ENCODE measurements around the gene GMNN. TPM values are rescaled to one million over a fixed set of nuclear protein-coding genes. Genes with fewer than 3 reads are reported as not detected.

GMNN gene
- polyA plus RNA-seq, 3 donors = 2.6 to 5.2 (median 2.9) TPM

DNA sequence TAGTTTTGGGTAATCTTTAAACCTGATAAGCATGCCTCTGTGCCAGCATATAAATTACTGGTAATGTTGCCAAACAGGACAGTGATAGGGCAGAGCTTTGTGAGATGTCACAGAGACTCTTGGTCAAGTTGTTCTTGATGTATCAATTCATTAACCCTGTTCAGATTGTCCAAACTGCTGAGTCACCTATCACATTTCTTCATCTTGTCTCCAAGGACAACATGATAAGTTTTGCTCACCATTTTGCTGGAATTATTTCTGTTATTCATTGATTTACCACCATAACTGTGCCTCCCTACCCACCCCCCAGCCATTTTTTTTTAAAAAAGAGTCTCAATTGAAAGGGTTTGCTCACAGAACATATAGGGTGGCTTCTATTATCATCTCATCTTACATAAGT lies 19.5 kb upstream of the GMNN start:
- Histone ChIP-seq H4K20me1 (ENCODE audit: insufficient read depth, low read length) (no peaks in the 10 kb centered on the region), H2AFZ (ENCODE audit: insufficient read depth, low read depth, low read length, poor library complexity, severe bottlenecking) (no peak overlapping the region), H3K9ac (ENCODE audit: insufficient read depth, low read length, poor library complexity, severe bottlenecking) (no peak overlapping the region), H3K27me3 (ENCODE audit: control insufficient read depth in 2 of 2, insufficient read depth in 2 of 2, low read length in 2 of 2) (no peaks in the 10 kb centered on the region), H3K4me1 (ENCODE audit: control insufficient read depth in 1 of 2, insufficient read depth in 2 of 2, low read length in 2 of 2) (peaks cover 15 to 20% of the 10 kb centered on the region in 2 donors), H3K27ac (ENCODE audit: low read depth in 1 of 2, low read length in 2 of 2) (no peak overlapping the region), H3K4me3 (replicated peaks in 1 of 3; ENCODE audit: low read depth in 2 of 3, low read length in 3 of 3) (no peak overlapping the region), H3K9me3 (replicated peaks in 1 of 2; ENCODE audit: control insufficient read depth in 1 of 2, insufficient read depth in 1 of 2, low read length in 2 of 2) (peaks cover 7% of the 10 kb centered on the region in 2 donors), H3K4me2 (replicated peaks; ENCODE audit: extremely low read depth, low read length, poor library complexity, severe bottlenecking) (no peak overlapping the region), H3K79me2 (ENCODE audit: insufficient read depth, low read length) (no peaks in the 10 kb centered on the region), H3K36me3 (replicated peaks in 1 of 2; ENCODE audit: control insufficient read depth in 1 of 2, insufficient read depth in 2 of 2, low read length in 2 of 2) (no peaks in the 10 kb centered on the region)
- Mint-ChIP-seq H3K27me3 (ENCODE audit: low read depth in 3 of 3) (peaks cover 0 to 2% (median 2%) of the 10 kb centered on the region in 3 donors), H3K4me1 (peaks cover 26% of the 10 kb centered on the region), H3K27ac (no peak overlapping the region), H3K4me3 (no peak overlapping the region), H3K9me3 (peaks cover 12 to 17% (median 15%) of the 10 kb centered on the region in 7 donors), H3K36me3 (peaks cover 11 to 13% of the 10 kb centered on the region in 2 donors)
- no peak for DNase-seq
- intact Hi-C loops (cut with micrococcal nuclease) = loop anchor here in 1 of 2 donors (5.0 kb wide), 1 partner anchor 33 kb away; no protein-coding TSS in a partner anchor
- TF ChIP-seq, protein P1, sequence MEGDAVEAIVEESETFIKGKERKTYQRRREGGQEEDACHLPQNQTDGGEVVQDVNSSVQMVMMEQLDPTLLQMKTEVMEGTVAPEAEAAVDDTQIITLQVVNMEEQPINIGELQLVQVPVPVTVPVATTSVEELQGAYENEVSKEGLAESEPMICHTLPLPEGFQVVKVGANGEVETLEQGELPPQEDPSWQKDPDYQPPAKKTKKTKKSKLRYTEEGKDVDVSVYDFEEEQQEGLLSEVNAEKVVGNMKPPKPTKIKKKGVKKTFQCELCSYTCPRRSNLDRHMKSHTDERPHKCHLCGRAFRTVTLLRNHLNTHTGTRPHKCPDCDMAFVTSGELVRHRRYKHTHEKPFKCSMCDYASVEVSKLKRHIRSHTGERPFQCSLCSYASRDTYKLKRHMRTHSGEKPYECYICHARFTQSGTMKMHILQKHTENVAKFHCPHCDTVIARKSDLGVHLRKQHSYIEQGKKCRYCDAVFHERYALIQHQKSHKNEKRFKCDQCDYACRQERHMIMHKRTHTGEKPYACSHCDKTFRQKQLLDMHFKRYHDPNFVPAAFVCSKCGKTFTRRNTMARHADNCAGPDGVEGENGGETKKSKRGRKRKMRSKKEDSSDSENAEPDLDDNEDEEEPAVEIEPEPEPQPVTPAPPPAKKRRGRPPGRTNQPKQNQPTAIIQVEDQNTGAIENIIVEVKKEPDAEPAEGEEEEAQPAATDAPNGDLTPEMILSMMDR (IDR thresholded peaks at IDR 0.05) = no peak

DNA sequence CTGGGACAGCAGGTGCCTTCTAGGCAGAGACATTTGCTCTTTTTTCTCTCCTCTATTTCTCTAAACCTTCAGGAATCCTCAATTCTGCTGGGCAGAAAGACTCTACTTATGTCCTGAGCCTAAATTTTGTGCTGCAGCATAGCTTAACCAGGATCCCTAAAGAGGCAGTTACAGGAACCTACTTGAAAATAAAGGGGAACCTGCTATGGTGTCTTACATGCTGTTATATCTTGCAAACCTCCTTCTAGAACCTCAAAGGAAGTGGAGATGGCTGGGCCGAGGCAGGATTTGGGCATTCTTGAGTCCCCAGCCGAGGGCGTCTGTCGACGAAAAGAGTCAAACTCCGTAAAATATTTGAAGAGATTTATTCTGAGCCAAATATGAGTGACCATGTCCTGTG lies 17.1 kb upstream of the GMNN start:
- Histone ChIP-seq H3K27ac (ENCODE audit: low read depth in 1 of 2, low read length in 2 of 2) (peak overlapping the region; percentile 20 to 76), H2AFZ (ENCODE audit: insufficient read depth, low read depth, low read length, poor library complexity, severe bottlenecking) (peak overlapping the region; percentile 63), H3K27me3 (ENCODE audit: control insufficient read depth in 2 of 2, insufficient read depth in 2 of 2, low read length in 2 of 2) (no peaks in the 10 kb centered on the region), H3K9me3 (replicated peaks in 1 of 2; ENCODE audit: control insufficient read depth in 1 of 2, insufficient read depth in 1 of 2, low read length in 2 of 2) (no peaks in the 10 kb centered on the region), H3K4me3 (replicated peaks in 1 of 3; ENCODE audit: low read depth in 2 of 3, low read length in 3 of 3) (no peak overlapping the region), H3K9ac (ENCODE audit: insufficient read depth, low read length, poor library complexity, severe bottlenecking) (no peak overlapping the region), H3K79me2 (ENCODE audit: insufficient read depth, low read length) (no peaks in the 10 kb centered on the region), H3K4me2 (replicated peaks; ENCODE audit: extremely low read depth, low read length, poor library complexity, severe bottlenecking) (peak overlapping the region; percentile 17), H3K36me3 (replicated peaks in 1 of 2; ENCODE audit: control insufficient read depth in 1 of 2, insufficient read depth in 2 of 2, low read length in 2 of 2) (no peaks in the 10 kb centered on the region), H4K20me1 (ENCODE audit: insufficient read depth, low read length) (no peaks in the 10 kb centered on the region), H3K4me1 (ENCODE audit: control insufficient read depth in 1 of 2, insufficient read depth in 2 of 2, low read length in 2 of 2) (peaks cover 15 to 23% of the 10 kb centered on the region in 2 donors)
- TF ChIP-seq, protein P1 (IDR thresholded peaks at IDR 0.05) = no peak
- Mint-ChIP-seq H3K27me3 (ENCODE audit: low read depth in 3 of 3) (peaks cover 0 to 4% (median 2%) of the 10 kb centered on the region in 3 donors), H3K36me3 (peaks cover 0 to 2% of the 10 kb centered on the region in 2 donors), H3K27ac (peak overlapping the region; percentile 59 to 89 (median 84)), H3K4me1 (peaks cover 21% of the 10 kb centered on the region), H3K9me3 (peaks cover 0 to 6% (median 3%) of the 10 kb centered on the region in 7 donors), H3K4me3 (no peak overlapping the region)
- intact Hi-C loops (cut with micrococcal nuclease) = loop anchor here in 1 of 2 donors (5.0 kb wide), 1 partner anchor 35 kb away; no protein-coding TSS in a partner anchor
- 34% methylated on average over 6 of the region's 6 CpGs for WGBS (ENCODE audit: insufficient coverage)
- DNase-seq = peak in 2 of 3 donors; percentile 29 to 52

All from CD14-positive monocyte (primary cell).